Urothelium cell line (cell line): ENCODE measurements around the gene SCGB1C1.

Experiments
- DNase-seq: peaks from one replicate; pipeline ENCODE4 v3.0.0; 2011; ENCODE audit warnings: low spot score, mixed read lengths
- FAIRE-seq: peaks from 2 replicates; lab custom pipeline; 2011; peaks lifted over from hg19 to GRCh38; lab: Jason Lieb, UNC

SCGB1C1 gene

GRCh38 chr11:204587-205109 lies 11.8 kb downstream of the SCGB1C1 start:
- no peak for FAIRE-seq
- DNase-seq: no peak

- DNase-seq: no peak
- no peak for FAIRE-seq
These were observed 12.5 kb downstream of the SCGB1C1 start for GRCh38 chr11:205221-206001.

- DNase-seq (no peak), FAIRE-seq (no peak)
These were observed 13.1 kb downstream of the SCGB1C1 start for GRCh38 chr11:206002-206384.

- FAIRE-seq: no peak
- no peak for DNase-seq
These were observed 13.8 kb downstream of the SCGB1C1 start for GRCh38 chr11:206526-207207.

GRCh38 chr11:207208-207862 lies 14.5 kb downstream of the SCGB1C1 start, which contains the start of the genes BET1L and RIC8A:
Gene BET1L, minus strand, starts transcription at chr11:207399. Its CDS starts 78 bp downstream, at chr11:207321.
Gene RIC8A, plus strand, starts transcription at chr11:207708. Its CDS starts 1,147 bp downstream, at chr11:208855.
- FAIRE-seq (peak; percentile 20), DNase-seq (peak; percentile 93)

GRCh38 chr11:207863-208180 lies 14.9 kb downstream of the SCGB1C1 start:
- DNase-seq (no peak), FAIRE-seq (no peak)

- DNase-seq: peak; percentile 81
- no peak for FAIRE-seq
These were observed 15.5 kb downstream of the SCGB1C1 start for GRCh38 chr11:208181-208916.

- DNase-seq (no peak), FAIRE-seq (no peak)
These were observed 16.0 kb downstream of the SCGB1C1 start for GRCh38 chr11:208917-209260.

GRCh38 chr11:209275-210121 lies 16.6 kb downstream of the SCGB1C1 start:
- no peak for DNase-seq
- no peak for FAIRE-seq

GRCh38 chr11:210122-210802 lies 17.4 kb downstream of the SCGB1C1 start:
- FAIRE-seq: no peak
- DNase-seq: peak; percentile 30

GRCh38 chr11:210803-211180 lies 17.9 kb downstream of the SCGB1C1 start:
- no peak for DNase-seq
- FAIRE-seq: no peak

- no peak for FAIRE-seq
- DNase-seq: no peak
These were observed 18.4 kb downstream of the SCGB1C1 start for GRCh38 chr11:211295-211694.

- DNase-seq: no peak
- FAIRE-seq: no peak
These were observed 18.9 kb downstream of the SCGB1C1 start for GRCh38 chr11:211741-212140.

GRCh38 chr11:212150-213100 lies 19.5 kb downstream of the SCGB1C1 start:
- FAIRE-seq: no peak
- no peak for DNase-seq

GRCh38 chr11:213111-213510 lies 20.2 kb downstream of the SCGB1C1 start:
- FAIRE-seq: no peak
- DNase-seq: no peak

- DNase-seq (no peak), FAIRE-seq (no peak)
These were observed 21.2 kb downstream of the SCGB1C1 start for GRCh38 chr11:214083-214482.

- DNase-seq: no peak
- no peak for FAIRE-seq
These were observed 22.7 kb downstream of the SCGB1C1 start for GRCh38 chr11:215581-216037.
